Ascending aorta (tissue), 2 donors: ENCODE results near the gene NGFR. TPM values are rescaled to one million over a fixed set of nuclear protein-coding genes. Genes with fewer than 3 reads are reported as not detected.

ENCODE experiments used
- DNase-seq, 2 donors: peaks; one replicate each; pipeline ENCODE4 v3.0.0-alpha.2; 2019; ENCODE audit warnings: low spot score in 2 of 2
- H3K27ac ChIP-seq, 2 donors: fragments of 200-600 bp; sonication (generic); one replicate each; pipeline ENCODE4 v1.5.1; 2016 to 2017; ENCODE audit warnings: mild to moderate bottlenecking in 1 of 2
- H3K27me3 ChIP-seq: fragments of 200-600 bp; sonication (generic); one replicate; pipeline ENCODE4 v1.5.1; 2017
- H3K36me3 ChIP-seq, 2 donors: fragments of 200-600 bp; sonication (generic); one replicate each; pipeline ENCODE4 v1.5.1; 2016
- H3K4me1 ChIP-seq, 2 donors: fragments of 200-600 bp; sonication (generic); one replicate each; pipeline ENCODE4 v1.5.1; 2016 to 2017; ENCODE audit warnings: mild to moderate bottlenecking in 1 of 2
- H3K4me3 ChIP-seq, 2 donors: fragments of 200-600 bp; sonication (generic); one replicate each; pipeline ENCODE4 v1.5.1; 2016 to 2017; ENCODE audit warnings: mild to moderate bottlenecking in 1 of 2
- H3K9me3 ChIP-seq, 2 donors: fragments of 200-600 bp; sonication (generic); one replicate each; pipeline ENCODE4 v1.5.1; 2016
- CTCF ChIP-seq, 3 experiments: fragments of 200-600 bp in 2 of 3; fragments of 450-650 bp in 1 of 3; sonication (generic) in 2 of 3; IDR thresholded peaks; one replicate each; pipeline ENCODE4 v1.5.1; 2016 to 2019; ENCODE audit warnings: antibody characterized with exemption in 3 of 3, mild to moderate bottlenecking in 1 of 3, moderate library complexity in 1 of 3
- intact Hi-C: fragments of 100-400 bp; cut with DNase I; formaldehyde crosslinking; loops from one replicate; pipeline ENCODE4 v1.15.1; 2023
- total RNA-seq: library from RNA; depleted of rRNA; stranded (reverse); fragments of >200 nt; gene quantifications from one replicate; pipeline ENCODE4 v1.1.0, GENCODE V29; 2016

NGFR gene
- total RNA-seq, 1 donor from 2014 or later = 53.0 TPM

DNA sequence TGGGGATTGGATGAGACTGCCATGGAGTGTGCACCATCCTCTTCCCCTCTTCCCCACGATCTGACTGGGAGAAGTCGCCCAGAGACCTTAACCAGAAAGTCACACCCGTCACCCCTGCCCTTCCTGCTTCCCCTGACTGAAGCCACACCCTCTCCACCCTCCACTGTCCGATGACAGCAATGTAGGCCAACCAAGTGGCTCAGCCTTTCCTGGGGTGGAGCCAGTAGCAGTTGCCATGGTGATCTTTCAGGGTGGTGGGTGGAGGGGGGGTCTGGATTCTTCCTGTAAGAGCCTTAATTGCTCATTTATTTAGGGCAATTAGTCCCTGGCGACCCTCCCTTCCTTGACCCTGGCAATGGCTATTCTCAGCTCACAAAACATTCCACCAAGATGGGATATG lies 42.9 kb upstream of the NGFR start:
- Histone ChIP-seq H3K9me3 (no peaks in the 10 kb centered on the region), H3K4me1 (no peaks in the 10 kb centered on the region), H3K27ac (no peak overlapping the region), H3K4me3 (no peak overlapping the region), H3K27me3 (no peaks in the 10 kb centered on the region), H3K36me3 (no peaks in the 10 kb centered on the region)
- TF ChIP-seq CTCF (IDR thresholded peaks at IDR 0.05) = no peak
- intact Hi-C loops = no loop called here
- no peak for DNase-seq

DNA sequence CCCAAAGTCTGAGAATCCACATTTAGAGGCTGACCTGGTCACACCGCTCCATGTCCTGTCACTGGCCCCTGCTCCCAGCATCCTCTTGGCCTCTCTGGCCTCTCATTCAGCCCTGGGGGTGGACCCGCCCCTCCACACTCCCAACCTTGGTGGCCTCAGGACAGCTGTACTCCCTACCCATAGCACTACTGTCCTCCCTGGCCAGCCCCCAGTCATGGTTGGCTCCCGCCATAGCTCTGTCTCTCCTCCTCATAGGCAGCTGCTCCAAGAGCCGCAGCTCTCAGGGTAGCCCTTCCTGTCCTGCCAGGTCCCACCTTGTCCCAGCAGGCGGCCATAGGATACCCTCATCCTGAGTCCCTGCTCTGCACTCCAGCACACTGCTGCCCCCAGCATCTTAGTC lies 42.4 kb upstream of the NGFR start:
- TF ChIP-seq CTCF (IDR thresholded peaks at IDR 0.05) = no peak
- H3K36me3 ChIP-seq = no peaks in the 10 kb centered on the region
- no peaks in the 10 kb centered on the region for H3K4me1 ChIP-seq
- H3K27ac ChIP-seq = no peak overlapping the region
- H3K4me3 ChIP-seq = no peak overlapping the region
- no peak for DNase-seq
- no peaks in the 10 kb centered on the region for H3K9me3 ChIP-seq
- intact Hi-C loops = no loop called here
- no peaks in the 10 kb centered on the region for H3K27me3 ChIP-seq

- Histone ChIP-seq H3K9me3 (no peaks in the 10 kb centered on the region), H3K4me3 (no peak overlapping the region), H3K27me3 (no peaks in the 10 kb centered on the region), H3K4me1 (no peaks in the 10 kb centered on the region), H3K36me3 (no peaks in the 10 kb centered on the region), H3K27ac (no peak overlapping the region)
- TF ChIP-seq CTCF (IDR thresholded peaks at IDR 0.05) = no peak
- no peak for DNase-seq
- intact Hi-C loops = no loop called here
Observed at GRCh38 chr17:49454050-49454449, 41.0 kb upstream of the NGFR start.

DNA sequence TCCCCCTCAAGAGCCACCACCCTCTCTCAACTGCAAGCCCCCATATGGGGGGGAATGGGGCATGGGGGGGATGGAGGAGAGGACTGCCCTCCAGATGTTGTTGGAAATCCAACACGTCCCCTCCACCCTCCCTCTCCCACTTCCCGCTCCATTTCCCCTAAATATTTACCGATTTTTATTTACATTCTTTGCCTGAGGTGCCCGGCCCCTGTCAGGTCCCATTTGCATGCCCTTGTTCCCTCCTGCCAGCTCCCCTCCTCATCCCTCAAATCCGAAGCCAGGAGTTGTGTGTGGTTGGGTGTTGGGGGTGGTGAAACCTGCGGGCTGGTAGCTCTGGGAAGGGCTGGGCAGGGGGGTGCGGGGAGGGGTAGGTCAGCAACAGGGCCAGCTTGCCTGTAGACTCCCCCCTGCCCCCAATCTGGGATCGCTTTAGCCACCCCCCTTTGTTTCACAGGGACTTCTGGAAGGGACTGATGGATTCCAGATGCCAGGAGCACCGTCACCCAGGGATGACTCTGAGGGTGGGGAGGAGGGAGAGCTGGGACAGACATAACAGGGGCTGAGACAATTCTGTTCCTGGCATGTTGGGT lies 39.7 kb upstream of the NGFR start:
- TF ChIP-seq CTCF (IDR thresholded peaks at IDR 0.05) = no peak
- Histone ChIP-seq H3K27me3 (no peaks in the 10 kb centered on the region), H3K27ac (no peak overlapping the region), H3K4me1 (no peaks in the 10 kb centered on the region), H3K4me3 (no peak overlapping the region), H3K9me3 (no peaks in the 10 kb centered on the region), H3K36me3 (no peaks in the 10 kb centered on the region)
- no peak for DNase-seq
- intact Hi-C loops = no loop called here

- TF ChIP-seq CTCF (IDR thresholded peaks at IDR 0.05) = no peak
- no peaks in the 10 kb centered on the region for H3K4me1 ChIP-seq
- no peaks in the 10 kb centered on the region for H3K9me3 ChIP-seq
- no peak for DNase-seq
- no peak overlapping the region for H3K4me3 ChIP-seq
- H3K27ac ChIP-seq = no peak overlapping the region
- H3K27me3 ChIP-seq = no peaks in the 10 kb centered on the region
- intact Hi-C loops = no loop called here
- H3K36me3 ChIP-seq = no peaks in the 10 kb centered on the region
Observed at GRCh38 chr17:49456183-49456965, 38.7 kb upstream of the NGFR start.
